Measurements from ENCODE around the gene MRPS16. TPM values are rescaled to one million over a fixed set of nuclear protein-coding genes. Genes with fewer than 3 reads are reported as not detected.

MRPS16 gene
- total RNA-seq, 2 experiments from 2014 or later, result 97.5 to 103 TPM

GRCh38 chr10:73211106-73211811 is 41.2 kb downstream of the MRPS16 start:
- no peak overlapping the region for H3K4me3 Mint-ChIP-seq
- no peak for ATAC-seq
- no peaks in the 10 kb centered on the region for H3K4me1 Mint-ChIP-seq (ENCODE audit: low read depth)
- H3K27me3 Mint-ChIP-seq (ENCODE audit: low read depth), result no peaks in the 10 kb centered on the region
- POLR2A ChIA-PET, result no interaction called here
- no peak overlapping the region for H3K27ac Mint-ChIP-seq
- peaks cover 11% of the 10 kb centered on the region for H3K36me3 Mint-ChIP-seq (ENCODE audit: low read depth)
- H3K9me3 Mint-ChIP-seq (ENCODE audit: insufficient read depth), result no peaks in the 10 kb centered on the region
- DNase-seq, result no peak
- CTCF ChIA-PET, result no interaction called here

- no peak for DNase-seq
- CTCF ChIA-PET, result no interaction called here
- Mint-ChIP-seq H3K36me3 (ENCODE audit: low read depth) (peaks cover 12% of the 10 kb centered on the region), H3K9me3 (ENCODE audit: insufficient read depth) (no peaks in the 10 kb centered on the region), H3K4me3 (no peak overlapping the region), H3K27ac (no peak overlapping the region), H3K4me1 (ENCODE audit: low read depth) (no peaks in the 10 kb centered on the region), H3K27me3 (ENCODE audit: low read depth) (no peaks in the 10 kb centered on the region)
- POLR2A ChIA-PET, result no interaction called here
- no peak for ATAC-seq
Observed at GRCh38 chr10:73210395-73211105, 41.9 kb downstream of the MRPS16 start.

- Mint-ChIP-seq H3K9me3 (ENCODE audit: insufficient read depth) (no peaks in the 10 kb centered on the region), H3K36me3 (ENCODE audit: low read depth) (peaks cover 12% of the 10 kb centered on the region), H3K4me3 (no peak overlapping the region), H3K27me3 (ENCODE audit: low read depth) (no peaks in the 10 kb centered on the region), H3K4me1 (ENCODE audit: low read depth) (no peaks in the 10 kb centered on the region), H3K27ac (no peak overlapping the region)
- ChIA-PET CTCF (no interaction called here), POLR2A (no interaction called here)
- DNase-seq (no peak), ATAC-seq (no peak)
Observed at GRCh38 chr10:73209705-73210104, 42.7 kb downstream of the MRPS16 start.

GRCh38 chr10:73207883-73208282 is 44.6 kb downstream of the MRPS16 start:
- Mint-ChIP-seq H3K4me3 (no peak overlapping the region), H3K9me3 (ENCODE audit: insufficient read depth) (no peaks in the 10 kb centered on the region), H3K4me1 (ENCODE audit: low read depth) (no peaks in the 10 kb centered on the region), H3K27me3 (ENCODE audit: low read depth) (no peaks in the 10 kb centered on the region), H3K27ac (no peak overlapping the region), H3K36me3 (ENCODE audit: low read depth) (peaks cover 7% of the 10 kb centered on the region)
- POLR2A ChIA-PET, result no interaction called here
- no peak for ATAC-seq
- DNase-seq, result no peak
- CTCF ChIA-PET, result interaction anchor here (1.1 kb wide), 1 partner anchor 10 kb away, joined by 3 read pairs; no protein-coding TSS in a partner anchor

GRCh38 chr10:73206385-73206784 is 46.1 kb downstream of the MRPS16 start:
- no peaks in the 10 kb centered on the region for H3K9me3 Mint-ChIP-seq (ENCODE audit: insufficient read depth)
- H3K27ac Mint-ChIP-seq, result no peak overlapping the region
- CTCF ChIA-PET, result no interaction called here
- H3K4me3 Mint-ChIP-seq, result no peak overlapping the region
- POLR2A ChIA-PET, result no interaction called here
- no peaks in the 10 kb centered on the region for H3K27me3 Mint-ChIP-seq (ENCODE audit: low read depth)
- H3K4me1 Mint-ChIP-seq (ENCODE audit: low read depth), result no peaks in the 10 kb centered on the region
- DNase-seq, result no peak
- ATAC-seq, result no peak
- peaks cover 7% of the 10 kb centered on the region for H3K36me3 Mint-ChIP-seq (ENCODE audit: low read depth)

GRCh38 chr10:73205890-73206289 is 46.6 kb downstream of the MRPS16 start:
- Mint-ChIP-seq H3K27ac (no peak overlapping the region), H3K4me3 (no peak overlapping the region), H3K4me1 (ENCODE audit: low read depth) (no peaks in the 10 kb centered on the region), H3K36me3 (ENCODE audit: low read depth) (peaks cover 7% of the 10 kb centered on the region), H3K9me3 (ENCODE audit: insufficient read depth) (no peaks in the 10 kb centered on the region), H3K27me3 (ENCODE audit: low read depth) (no peaks in the 10 kb centered on the region)
- DNase-seq (no peak), ATAC-seq (no peak)
- POLR2A ChIA-PET, result no interaction called here
- CTCF ChIA-PET, result no interaction called here

- no peaks in the 10 kb centered on the region for H3K4me1 Mint-ChIP-seq (ENCODE audit: low read depth)
- H3K27me3 Mint-ChIP-seq (ENCODE audit: low read depth), result no peaks in the 10 kb centered on the region
- ATAC-seq, result no peak
- ChIA-PET POLR2A (no interaction called here), CTCF (no interaction called here)
- DNase-seq, result no peak
- H3K4me3 Mint-ChIP-seq, result no peak overlapping the region
- no peaks in the 10 kb centered on the region for H3K9me3 Mint-ChIP-seq (ENCODE audit: insufficient read depth)
- peaks cover 5% of the 10 kb centered on the region for H3K36me3 Mint-ChIP-seq (ENCODE audit: low read depth)
- no peak overlapping the region for H3K27ac Mint-ChIP-seq
Observed at GRCh38 chr10:73205081-73205480, 47.4 kb downstream of the MRPS16 start.

Other genes with a start within 250 kb of the MRPS16 start
- gene P4HA1, start 155.8 kb downstream of the MRPS16 start, total RNA-seq, result 10 to 100 TPM; 37.4 to 38.9 TPM
- 1 to 10 TPM; 1.6 to 1.7 TPM for gene NUDT13, start 142.2 kb downstream of the MRPS16 start, total RNA-seq
- gene ECD, start 84.6 kb downstream of the MRPS16 start, total RNA-seq, result 10 to 100 TPM; 29.0 to 30.9 TPM
- 10 to 100 TPM; 13.8 to 15.0 TPM for gene FAM149B1, start 84.5 kb downstream of the MRPS16 start, total RNA-seq
- 10 to 100 TPM; 70.7 to 71.6 TPM for gene DNAJC9, start 5.4 kb downstream of the MRPS16 start, total RNA-seq
- under 1 TPM; 0.40 to 0.57 TPM for gene CFAP70, start 106.2 kb upstream of the MRPS16 start, total RNA-seq
- 10 to 100 TPM; 85.0 to 87.1 TPM for gene ANXA7, start 161.4 kb upstream of the MRPS16 start, total RNA-seq
- 1 to 10 TPM; 2.9 TPM for gene MSS51, start 180.9 kb upstream of the MRPS16 start, total RNA-seq
- gene PPP3CB, start 243.4 kb upstream of the MRPS16 start, total RNA-seq, result 10 to 100 TPM; 38.9 to 41.3 TPM

Measured in activated CD8-positive, alpha-beta T cell treated with anti-CD3 and anti-CD28 coated beads, Interleukin-2, amount 10 ng/mL, durations not matched to agents 7 days and 5 days (primary cell).